ENCODE data around the gene NKD1. TPM values are rescaled to one million over a fixed set of nuclear protein-coding genes. Genes with fewer than 3 reads are reported as not detected.

NKD1 gene
- total RNA-seq, 6 experiments from 2014 or later: 0.69 to 2.6 (median 2.1) TPM

DNA sequence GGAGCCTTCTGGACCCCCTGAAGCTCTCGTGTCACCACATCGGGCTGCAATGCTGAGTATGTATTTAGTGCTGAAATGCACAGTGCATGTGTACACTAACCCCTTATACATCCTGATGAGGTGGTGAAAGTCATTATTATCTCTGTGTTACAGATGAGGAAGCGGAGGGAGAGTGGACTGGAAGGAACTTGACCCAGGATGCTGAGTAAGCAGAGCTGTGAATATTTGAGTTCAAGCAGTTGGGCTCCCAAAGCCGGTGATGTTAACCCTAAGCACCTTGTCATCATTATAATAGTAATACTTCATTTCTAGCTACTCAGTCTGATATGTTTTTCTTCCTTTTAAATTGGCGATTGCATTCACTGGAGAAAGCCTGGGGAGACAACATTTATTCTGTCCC is 25.9 kb upstream of the NKD1 start:
- ATAC-seq (no peak), DNase-seq (peak in 1 of 3 donors; percentile 4)
- TF ChIP-seq, protein P1, sequence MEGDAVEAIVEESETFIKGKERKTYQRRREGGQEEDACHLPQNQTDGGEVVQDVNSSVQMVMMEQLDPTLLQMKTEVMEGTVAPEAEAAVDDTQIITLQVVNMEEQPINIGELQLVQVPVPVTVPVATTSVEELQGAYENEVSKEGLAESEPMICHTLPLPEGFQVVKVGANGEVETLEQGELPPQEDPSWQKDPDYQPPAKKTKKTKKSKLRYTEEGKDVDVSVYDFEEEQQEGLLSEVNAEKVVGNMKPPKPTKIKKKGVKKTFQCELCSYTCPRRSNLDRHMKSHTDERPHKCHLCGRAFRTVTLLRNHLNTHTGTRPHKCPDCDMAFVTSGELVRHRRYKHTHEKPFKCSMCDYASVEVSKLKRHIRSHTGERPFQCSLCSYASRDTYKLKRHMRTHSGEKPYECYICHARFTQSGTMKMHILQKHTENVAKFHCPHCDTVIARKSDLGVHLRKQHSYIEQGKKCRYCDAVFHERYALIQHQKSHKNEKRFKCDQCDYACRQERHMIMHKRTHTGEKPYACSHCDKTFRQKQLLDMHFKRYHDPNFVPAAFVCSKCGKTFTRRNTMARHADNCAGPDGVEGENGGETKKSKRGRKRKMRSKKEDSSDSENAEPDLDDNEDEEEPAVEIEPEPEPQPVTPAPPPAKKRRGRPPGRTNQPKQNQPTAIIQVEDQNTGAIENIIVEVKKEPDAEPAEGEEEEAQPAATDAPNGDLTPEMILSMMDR (IDR thresholded peaks at IDR 0.05): no peak
- no peak for TF ChIP-seq POLR2A (IDR thresholded peaks at IDR 0.05)
- no peaks in the 10 kb centered on the region for H3K4me1 ChIP-seq
- no peaks in the 10 kb centered on the region for H3K36me3 ChIP-seq
- no peak overlapping the region for H3K4me3 ChIP-seq
- intact Hi-C loops (cut with DNase I): no loop called here
- H3K9me3 ChIP-seq: peaks cover 0 to under 1% (median 0%) of the 10 kb centered on the region in 4 donors
- H3K27ac ChIP-seq: no peak overlapping the region
- 70% methylated on average over 4 of the region's 5 CpGs for WGBS (ENCODE audit: insufficient coverage, low coverage, low lambda C conversion rate, missing lambda C conversion rate)
- no peaks in the 10 kb centered on the region for H3K27me3 ChIP-seq

- intact Hi-C loops (cut with DNase I): no loop called here
- Histone ChIP-seq H3K9me3 (no peaks in the 10 kb centered on the region), H3K4me1 (no peaks in the 10 kb centered on the region), H3K4me3 (no peak overlapping the region), H3K27me3 (no peaks in the 10 kb centered on the region), H3K36me3 (no peaks in the 10 kb centered on the region), H3K27ac (no peak overlapping the region)
- TF ChIP-seq, protein P1 (IDR thresholded peaks at IDR 0.05): no peak
- TF ChIP-seq POLR2A (IDR thresholded peaks at IDR 0.05): no peak
- DNase-seq (peak in 1 of 3 donors; percentile 28), ATAC-seq (no peak)
- 88% methylated on average over 5 of the region's 7 CpGs for WGBS (ENCODE audit: insufficient coverage, low coverage, low lambda C conversion rate, missing lambda C conversion rate)
Measured at GRCh38 chr16:50523710-50524109, 24.5 kb upstream of the NKD1 start.

GRCh38 chr16:50525262-50525661 is 22.9 kb upstream of the NKD1 start:
- H3K4me1 ChIP-seq: peaks cover 0 to 2% (median under 1%) of the 10 kb centered on the region in 4 donors
- no peaks in the 10 kb centered on the region for H3K9me3 ChIP-seq
- 80% methylated on average over 3 of the region's 3 CpGs for WGBS (ENCODE audit: insufficient coverage, low coverage, low lambda C conversion rate, missing lambda C conversion rate)
- H3K27me3 ChIP-seq: no peaks in the 10 kb centered on the region
- ATAC-seq (no peak), DNase-seq (no peak)
- no peak overlapping the region for H3K4me3 ChIP-seq
- no peaks in the 10 kb centered on the region for H3K36me3 ChIP-seq
- H3K27ac ChIP-seq: no peak overlapping the region
- TF ChIP-seq POLR2A (IDR thresholded peaks at IDR 0.05): no peak
- TF ChIP-seq, protein P1 (IDR thresholded peaks at IDR 0.05): no peak
- intact Hi-C loops (cut with DNase I): no loop called here

DNA sequence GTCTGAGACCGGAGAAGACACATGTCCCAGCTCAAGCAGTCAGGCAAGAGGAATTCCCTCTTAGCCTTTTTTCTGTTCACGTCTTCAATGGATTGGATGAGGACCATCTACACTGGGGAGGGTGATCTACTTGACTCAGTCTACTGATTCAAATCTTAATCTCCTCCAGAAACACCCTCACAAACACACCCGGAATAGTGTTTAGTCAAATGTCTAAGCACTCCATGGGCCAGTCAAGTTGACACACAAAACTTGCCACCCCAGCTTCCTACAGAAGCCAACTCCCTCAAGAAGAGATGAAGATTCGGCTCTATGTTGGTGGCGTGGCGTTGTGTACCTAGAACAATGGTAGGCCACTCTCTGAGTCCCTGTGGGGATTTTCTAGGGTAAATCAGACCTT is 22.5 kb upstream of the NKD1 start:
- ATAC-seq (no peak), DNase-seq (no peak)
- Histone ChIP-seq H3K27me3 (no peaks in the 10 kb centered on the region), H3K27ac (no peak overlapping the region), H3K9me3 (no peaks in the 10 kb centered on the region), H3K36me3 (no peaks in the 10 kb centered on the region), H3K4me1 (peaks cover 0 to 6% (median 3%) of the 10 kb centered on the region in 4 donors), H3K4me3 (no peak overlapping the region)
- intact Hi-C loops (cut with DNase I): no loop called here
- 92% methylated on average over 5 of the region's 6 CpGs for whole genome bisulfite sequencing (ENCODE audit: insufficient coverage, low coverage, low lambda C conversion rate, missing lambda C conversion rate)
- TF ChIP-seq, protein P1 (IDR thresholded peaks at IDR 0.05): no peak
- no peak for TF ChIP-seq POLR2A (IDR thresholded peaks at IDR 0.05)

DNA sequence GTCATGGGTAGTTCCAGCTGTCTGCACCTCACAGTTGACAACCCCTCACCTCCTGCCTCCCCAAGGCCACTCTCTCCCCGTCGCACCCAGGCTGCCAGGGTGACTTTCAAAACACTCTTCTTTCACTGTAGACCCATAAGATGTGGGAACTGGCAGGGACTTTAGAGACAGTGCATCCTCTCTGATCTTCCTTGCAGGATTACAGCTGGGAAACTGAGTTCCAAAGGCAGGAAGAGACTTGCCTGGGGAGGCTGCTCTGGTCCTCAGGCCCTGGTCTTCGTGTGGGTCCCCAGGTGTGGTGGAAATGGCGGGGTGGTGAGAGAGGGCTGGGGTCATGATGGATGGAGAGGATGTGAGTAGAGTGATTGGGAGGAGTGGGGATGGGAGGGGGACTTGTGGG is 21.9 kb upstream of the NKD1 start:
- Histone ChIP-seq H3K4me1 (peaks cover 0 to 11% (median 5%) of the 10 kb centered on the region in 4 donors), H3K36me3 (no peaks in the 10 kb centered on the region), H3K9me3 (no peaks in the 10 kb centered on the region), H3K4me3 (no peak overlapping the region), H3K27me3 (no peaks in the 10 kb centered on the region), H3K27ac (no peak overlapping the region)
- intact Hi-C loops (cut with DNase I): no loop called here
- no peak for TF ChIP-seq POLR2A (IDR thresholded peaks at IDR 0.05)
- TF ChIP-seq, protein P1 (IDR thresholded peaks at IDR 0.05): no peak
- DNase-seq (peak in 1 of 3 donors; percentile 17), ATAC-seq (no peak)
- WGBS (ENCODE audit: insufficient coverage, low coverage, low lambda C conversion rate, missing lambda C conversion rate): 73% methylated on average over 4 of the region's 4 CpGs
